ENCODE measurements around the gene CETP.

- no peak for TF ChIP-seq CTCF (IDR thresholded peaks at IDR 0.05)
- TF ChIP-seq POLR2A (IDR thresholded peaks at IDR 0.05), result no peak
These were observed 60.7 kb downstream of the CETP start for GRCh38 chr16:57022445-57022844.
